NCI-H146 treated with DMSO at 0.1 percent for 48 hours (cell line): Measurements from ENCODE around the gene LDLRAD4.

Source experiments
- DNase-seq: peaks from one replicate; lab custom pipeline; 2025; ENCODE audit not compliant: unreplicated experiment; lab: John Stamatoyannopoulos, UW

The LDLRAD4 gene

DNA sequence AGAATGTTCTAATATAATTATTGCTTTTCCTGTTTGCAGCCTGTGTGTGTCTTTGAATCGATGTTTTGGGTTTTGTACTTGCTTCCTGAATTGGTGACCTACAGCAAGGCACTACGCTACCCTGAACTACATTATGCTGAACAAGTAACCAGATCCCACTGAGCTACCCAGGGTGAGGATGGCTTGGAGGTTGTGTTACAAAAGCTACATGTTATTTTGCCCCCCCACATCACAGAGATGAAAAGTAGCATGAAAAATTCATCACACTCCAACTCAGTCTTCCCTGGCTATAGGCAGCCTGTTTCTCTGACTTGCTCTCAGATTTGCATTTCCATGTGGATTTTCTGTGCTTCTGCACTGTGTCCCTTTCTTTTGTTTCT, 162.1 kb downstream of the LDLRAD4 start:
- no peak for DNase-seq

DNA sequence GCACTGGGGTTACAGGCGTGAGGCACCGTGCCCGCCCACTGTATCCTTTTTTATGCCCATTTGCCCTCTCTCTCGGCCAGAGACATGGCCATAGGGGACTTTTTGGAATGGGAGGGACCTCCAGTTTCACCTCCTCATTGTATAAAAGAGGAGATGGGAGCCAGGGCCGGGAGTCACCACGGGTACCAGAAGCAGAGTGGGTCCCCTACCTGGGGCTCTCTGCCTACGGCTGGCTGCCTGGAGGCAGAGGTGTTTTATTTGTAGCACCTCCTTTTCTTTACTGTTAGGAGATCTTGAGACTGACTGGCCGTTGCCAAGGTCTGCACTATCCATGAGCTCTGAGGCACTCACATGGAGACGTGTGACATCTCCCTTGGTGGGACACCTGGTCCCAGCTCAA, 162.8 kb downstream of the LDLRAD4 start:
- no peak for DNase-seq

DNA sequence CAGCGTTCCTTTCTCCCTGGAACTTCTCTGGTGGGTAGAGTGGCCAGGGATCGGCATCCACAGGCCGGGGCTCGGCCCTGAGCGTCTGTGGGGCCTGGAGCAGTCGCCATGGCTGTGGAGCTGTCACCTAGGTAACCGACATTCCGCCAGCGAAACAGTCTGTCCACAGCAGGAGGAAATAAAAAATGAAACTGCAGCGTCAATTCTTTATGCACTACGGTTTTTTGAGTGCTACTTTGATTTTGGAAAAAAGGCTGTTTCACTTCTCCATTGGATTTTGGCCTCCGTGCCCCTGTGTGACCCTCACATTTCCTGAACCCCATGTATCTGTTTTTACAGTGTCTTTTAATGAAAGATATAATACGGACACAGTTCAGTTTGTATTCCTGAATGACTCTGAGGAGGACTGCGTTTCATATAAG, 163.4 kb downstream of the LDLRAD4 start:
- no peak for DNase-seq

DNA sequence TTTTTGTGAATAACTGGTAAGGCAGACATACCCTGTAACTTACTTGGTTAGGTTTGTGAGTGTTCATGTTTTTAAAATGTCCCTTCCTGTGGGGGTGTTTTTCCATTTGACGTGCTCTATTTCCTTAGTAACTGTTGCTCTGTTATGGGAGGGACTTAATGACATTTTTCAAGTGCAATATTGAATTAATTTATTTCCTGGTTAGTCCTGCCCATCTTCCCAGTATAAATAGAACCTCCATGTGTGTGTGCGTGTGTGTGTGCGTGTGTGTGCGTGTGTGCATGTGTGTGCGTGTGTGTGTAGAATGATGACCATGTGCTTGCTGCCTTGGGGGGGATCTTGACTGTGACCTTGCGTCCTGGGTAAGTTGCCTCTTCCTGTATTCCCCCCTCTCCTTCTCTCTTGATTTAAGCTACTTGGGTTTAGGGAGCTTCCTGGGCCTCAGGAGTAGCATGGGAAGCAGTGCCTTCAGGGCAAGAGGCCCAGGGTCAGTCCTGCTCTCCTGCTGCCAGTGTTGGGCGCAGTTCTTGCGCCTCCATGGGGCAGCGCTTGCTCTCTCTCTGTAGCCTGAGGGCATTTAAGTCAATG, 163.9 kb downstream of the LDLRAD4 start:
- no peak for DNase-seq

DNA sequence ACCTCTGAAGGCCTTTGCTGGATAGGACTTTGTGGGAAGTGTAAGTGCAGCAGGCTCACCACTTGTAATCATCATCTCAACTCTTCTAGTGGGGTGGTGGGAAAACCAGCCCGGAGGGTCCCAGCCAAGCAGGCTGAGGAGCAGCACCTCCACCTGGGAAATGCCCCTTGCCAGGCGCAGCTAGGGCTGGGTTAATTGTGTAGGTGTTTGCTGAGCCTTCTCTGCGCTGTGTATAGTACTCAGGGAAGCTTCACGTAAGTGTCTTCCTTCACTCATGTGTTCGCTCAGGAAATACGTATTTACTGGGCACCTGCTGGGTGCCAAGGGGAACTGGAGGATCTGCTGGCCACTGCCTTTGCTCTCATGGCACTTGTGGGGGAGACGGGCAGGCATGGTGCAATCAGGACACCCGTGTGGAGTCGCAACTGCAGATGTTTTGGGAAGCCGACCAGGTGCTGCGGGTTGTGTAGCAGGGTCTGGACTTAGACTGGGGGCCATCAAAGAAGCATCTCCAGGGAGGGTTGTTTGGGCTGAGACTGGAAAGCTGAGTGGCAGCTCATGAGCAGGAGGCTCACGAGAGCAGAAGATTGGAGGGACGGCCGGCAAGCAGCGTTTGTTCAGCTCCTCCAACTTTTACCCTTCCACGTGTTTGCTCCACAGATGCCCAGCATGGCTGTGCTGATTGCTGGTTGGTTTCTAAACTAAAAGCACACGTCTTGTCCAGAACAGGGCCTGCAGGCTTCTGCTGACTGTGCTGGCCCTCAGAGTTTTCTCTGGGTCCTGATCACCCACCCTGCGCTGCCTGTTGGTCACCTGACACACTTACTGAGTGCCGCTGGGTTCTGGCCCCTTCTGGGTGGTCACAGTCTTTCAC, 164.6 kb downstream of the LDLRAD4 start:
- DNase-seq = no peak

DNA sequence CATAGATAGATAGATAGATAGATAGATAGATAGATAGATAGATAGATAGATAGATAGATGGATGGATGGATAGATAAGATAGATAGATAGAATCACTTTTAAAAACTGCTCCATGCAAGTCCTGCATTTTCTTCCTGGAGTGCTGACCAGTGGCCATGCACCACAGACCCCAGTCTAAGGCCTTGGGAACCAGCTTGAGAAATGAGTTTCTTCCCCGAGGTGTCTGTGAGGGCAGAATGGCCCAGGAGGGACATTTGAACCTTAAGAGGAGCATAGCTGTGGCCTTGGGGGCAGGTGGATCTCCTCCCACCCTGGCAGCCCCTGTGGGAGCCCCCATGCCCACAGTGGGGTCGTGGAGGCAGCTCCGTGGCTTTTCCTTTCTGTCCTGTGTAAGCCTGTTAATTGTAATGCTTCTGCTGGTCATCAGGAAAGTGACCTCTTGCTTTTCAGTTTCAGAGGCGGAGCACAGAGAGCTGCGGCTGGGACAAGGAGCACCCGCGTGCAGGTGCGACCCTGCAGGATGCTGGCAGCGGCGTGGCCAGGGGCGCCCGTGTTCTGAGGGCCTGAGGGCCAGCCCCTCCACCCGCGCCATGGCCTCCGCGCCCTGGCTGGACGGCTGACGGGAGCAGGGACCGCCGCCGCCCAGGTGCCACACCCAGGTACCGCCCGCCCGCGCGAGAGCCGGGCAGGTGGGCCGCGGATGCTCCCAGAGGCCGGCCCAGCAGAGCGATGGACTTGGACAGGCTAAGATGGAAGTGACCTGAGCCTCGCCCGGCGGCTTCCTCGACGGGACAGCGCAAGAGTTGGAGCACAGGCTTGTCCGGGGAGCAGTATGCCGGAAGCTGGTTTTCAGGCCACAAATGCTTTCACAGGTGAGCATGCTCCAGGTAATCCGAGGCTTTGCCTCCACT, 168.6 kb downstream of the LDLRAD4 start:
- no peak for DNase-seq

DNA sequence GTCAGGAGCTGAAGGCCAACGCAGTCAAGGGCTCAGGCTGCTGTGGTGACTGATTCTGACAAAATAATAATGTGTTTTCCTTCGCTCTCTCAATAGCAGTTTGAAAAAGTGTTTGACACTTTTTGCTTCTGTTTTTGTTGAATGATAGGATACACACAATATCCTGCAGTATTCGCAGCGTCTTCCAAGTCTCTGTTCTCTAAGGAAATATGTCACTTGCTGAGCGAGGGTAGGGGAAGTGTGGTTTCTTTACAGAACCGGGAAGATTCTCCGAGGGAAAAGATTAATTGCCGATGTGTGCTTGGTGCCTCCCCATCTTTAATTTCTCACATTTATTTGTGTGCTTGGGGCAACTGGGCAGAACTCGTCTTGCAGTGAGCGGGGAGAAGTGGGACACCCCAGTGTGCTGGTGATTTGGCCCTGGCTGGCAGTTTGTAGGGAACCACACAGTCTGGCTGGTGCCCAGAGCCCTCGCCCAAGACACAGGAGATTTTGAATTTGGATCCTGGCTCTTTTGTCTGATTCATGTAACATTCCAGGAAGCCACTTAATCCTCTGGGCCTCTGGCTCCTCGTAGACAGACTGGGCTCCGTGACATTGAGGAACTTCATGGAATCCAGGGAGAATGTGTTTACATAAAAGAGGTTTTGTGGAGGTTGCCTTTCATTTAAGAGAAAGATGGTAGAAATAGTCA, 169.4 kb downstream of the LDLRAD4 start:
- DNase-seq = no peak

DNA sequence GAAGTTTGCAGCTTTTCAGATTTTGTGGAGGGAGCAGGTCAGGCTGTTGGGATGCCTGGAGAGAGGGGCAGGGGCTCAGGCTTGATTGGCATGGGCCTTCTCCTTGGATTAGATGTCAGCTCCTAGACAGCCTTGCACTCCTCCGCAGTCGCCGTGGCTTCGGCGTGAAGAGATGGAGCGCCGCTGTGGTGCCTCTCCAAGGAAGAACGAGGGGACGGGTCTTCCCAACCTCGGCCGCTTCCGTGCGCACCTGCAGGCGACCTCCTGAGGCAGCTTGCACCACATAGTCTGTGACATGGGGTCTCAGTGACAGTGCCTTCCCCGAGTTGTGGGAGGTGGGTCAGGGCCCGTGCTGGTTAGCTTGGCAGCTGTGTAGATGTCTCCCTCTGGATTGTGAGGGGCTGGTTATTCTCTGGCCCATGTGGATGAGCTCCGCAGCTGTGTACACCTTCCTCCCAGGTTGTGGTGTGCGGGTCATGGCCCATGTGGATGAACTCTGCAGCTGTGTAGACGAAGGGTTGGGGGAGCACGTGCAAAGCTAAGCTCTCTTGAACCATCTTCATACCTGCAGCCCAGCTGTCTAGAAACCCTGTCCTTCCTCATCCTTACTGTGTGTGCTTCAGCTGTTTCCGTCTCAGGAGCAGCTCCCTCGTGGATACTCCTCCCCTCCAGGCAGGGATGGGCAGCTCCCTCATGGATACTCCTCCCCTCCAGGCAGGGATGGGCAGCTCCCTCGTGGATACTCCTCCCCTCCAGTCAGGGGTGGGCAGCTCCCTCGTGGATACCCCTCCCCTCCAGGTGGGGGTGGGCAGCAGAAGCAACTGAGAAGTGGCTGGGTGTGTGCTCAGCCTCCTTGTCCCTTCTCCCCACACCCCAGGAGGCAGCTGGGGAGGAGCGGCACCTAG, 170.3 kb downstream of the LDLRAD4 start:
- DNase-seq = no peak

DNA sequence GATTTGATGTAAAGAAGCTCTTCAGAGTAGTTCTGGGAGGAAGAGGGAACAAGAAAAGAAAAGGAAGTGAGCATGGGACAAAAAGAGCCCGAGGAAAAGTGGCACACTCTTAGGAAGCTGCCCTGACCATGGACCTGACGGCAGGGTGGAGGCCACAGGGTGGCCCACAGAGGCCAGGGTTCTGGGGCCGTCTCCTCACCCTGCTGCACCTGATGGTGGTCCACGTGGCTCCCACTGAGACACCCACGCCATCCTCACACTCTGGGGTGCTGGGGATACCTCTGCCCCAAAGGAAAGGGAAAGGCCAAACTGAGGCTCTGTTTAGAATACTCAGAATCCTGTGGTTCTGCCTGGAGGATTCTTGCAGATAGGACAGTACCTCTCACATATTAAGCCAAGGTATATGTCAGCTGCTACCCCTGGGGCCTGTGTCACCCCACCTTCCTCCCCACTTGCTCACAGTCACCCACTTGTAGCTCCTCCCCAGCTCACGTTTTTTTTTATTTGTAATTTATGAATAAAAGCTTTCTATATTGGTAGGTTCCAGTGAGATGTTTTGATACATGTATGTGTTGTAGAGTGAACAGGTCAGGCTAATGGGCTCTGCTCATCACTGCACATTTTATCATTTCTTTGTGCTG, 171.1 kb downstream of the LDLRAD4 start:
- DNase-seq = no peak

DNA sequence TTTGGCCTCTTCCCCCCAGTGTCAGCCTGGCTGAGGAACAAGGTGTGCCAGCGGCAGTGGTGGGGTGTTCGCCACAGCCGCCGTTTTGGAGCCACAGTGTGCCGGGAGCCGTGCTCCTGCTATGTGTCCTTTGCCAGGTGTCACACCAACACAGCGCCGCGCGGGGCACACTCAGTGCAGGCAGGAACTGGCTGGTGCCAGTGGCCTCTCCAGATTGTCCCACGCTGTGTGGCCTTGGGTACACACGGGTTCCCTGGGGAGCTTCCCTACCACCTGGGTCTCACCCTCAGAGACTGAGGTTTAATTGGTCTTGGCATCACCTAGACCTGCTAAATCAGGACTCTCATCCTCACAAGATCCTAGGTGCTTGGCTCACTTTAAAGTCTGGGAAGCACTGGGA, 171.6 kb downstream of the LDLRAD4 start:
- no peak for DNase-seq

DNA sequence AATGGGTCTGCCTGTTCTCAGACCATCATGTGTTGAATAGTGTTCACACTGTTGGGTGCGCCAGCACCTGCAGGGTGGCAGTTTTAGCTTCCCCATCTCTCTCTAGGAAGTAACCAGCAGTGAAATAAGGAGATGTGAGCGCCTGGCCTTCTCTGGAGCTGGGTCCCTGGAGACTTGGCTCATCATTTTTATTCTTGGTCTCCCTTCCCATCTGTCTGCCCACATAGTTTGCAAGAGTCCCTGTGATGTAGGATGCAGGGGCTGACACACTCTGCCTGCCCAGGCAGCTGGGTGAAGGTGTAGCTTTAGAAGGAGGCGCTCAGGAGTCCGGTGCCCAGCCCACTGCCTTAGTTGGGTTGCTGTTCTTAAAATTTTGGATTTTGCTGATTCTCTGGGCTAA, 172.2 kb downstream of the LDLRAD4 start:
- DNase-seq = no peak

DNA sequence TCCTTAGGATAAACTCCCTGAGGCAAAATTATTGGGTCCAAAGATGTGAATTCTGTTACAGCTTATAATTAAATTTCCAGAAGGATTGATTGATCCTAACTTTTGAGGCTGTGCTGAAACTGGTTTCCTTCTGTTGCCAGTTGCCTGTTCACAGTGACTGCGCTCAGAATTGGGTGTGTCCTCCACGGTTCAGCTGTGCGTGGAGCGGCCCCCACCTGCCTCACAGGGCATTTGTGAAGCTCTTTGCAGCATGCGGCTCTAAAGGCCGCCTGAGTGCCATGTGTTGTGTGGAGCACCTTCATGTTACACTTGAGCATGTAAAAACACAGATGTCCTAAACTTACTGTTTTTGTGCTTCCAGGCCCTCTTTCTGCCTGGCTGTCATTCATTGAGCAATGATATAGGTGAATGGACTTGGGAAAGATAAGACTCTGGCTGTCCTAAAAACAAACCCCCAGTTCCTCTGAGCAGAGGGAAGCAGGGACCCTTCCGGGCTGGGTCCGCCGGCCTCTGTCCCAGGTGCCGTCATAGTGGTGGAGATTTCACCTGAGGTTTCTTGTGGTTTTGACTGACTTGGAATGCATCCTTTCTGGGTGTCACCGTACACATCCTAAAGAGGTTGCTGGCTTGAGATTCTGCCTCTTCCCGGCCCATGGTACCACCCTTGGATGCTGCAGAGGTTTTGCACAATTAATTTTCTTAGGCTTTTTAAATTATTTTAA, 173.6 kb downstream of the LDLRAD4 start:
- no peak for DNase-seq

DNA sequence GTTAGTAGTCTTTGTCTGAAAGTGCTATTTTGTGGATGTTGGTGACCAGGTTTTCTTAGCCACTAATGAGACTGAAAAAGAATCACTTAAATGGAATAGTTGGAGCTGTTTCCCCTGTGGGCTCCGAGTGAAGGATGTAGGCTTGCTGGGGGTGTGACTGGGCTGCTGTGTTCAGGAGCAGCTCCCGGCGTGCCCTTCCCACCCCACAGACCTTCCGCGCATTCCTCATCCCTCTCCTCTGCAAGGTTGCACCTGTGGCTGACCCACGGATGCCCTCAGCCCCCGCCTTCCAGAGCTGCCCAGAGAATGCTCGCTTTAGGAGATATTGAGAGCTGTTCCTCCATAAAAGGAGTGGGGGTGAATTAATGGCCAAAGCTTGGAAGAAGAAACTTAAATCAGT, 174.3 kb downstream of the LDLRAD4 start:
- DNase-seq = no peak

DNA sequence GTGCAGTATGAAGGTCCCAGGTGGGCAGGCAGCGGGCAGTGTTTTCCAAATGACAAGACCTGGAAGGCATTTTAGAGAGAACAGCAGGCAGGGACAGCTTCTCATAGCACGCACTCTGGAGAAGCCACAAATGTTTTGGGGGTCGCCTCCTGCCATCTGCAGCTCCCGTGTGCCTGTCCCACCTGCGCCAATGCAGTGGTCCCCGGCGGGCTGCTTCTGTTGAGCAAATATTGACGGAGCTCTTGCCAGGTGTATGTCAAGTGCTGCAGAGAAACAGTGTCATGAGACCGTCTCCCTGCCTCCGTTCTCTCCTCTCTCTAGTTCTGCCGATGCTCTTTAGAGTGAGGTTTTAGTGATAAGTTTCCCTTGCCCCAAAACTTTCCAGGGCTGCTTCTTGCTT, 174.8 kb downstream of the LDLRAD4 start:
- DNase-seq = no peak

DNA sequence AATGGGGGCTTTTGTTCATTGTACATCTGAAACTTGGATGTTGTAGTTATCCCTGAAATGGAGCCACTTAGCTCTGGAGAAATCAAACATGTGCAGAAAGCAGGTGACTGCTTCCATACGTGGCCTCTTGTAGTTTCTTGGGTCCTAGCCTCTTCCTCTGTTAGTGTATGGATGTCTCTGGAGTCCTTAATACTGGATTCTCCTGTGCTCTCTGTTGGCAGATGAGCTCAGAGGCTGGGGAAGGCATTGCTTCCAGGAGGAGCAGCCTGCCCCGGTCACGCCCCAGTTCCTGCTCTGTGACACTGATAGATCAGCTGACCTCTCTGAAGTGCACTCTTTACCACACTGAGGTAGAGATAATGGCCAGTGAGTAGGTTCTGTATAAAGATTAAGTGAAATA, 176.2 kb downstream of the LDLRAD4 start:
- no peak for DNase-seq

DNA sequence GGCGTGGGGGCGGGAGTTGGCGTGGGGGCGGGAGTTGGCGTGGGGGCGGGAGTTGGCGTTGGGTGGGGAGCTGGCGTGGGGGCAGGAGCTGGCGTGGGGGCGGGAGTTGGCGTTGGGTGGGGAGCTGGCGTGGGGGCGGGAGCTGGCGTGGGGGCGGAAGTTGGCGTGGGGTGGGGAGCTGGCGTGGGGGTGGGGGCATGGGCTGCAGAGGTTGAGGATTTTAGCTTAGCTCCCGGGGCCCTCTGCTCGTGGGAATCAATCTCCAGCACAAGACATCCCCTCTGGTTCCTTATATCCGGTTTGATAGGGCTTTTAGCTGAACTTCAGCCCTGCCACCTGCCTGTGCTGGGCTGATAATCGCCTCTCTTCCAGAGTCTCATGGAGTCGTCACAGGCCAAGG, 177.0 kb downstream of the LDLRAD4 start:
- DNase-seq = no peak

DNA sequence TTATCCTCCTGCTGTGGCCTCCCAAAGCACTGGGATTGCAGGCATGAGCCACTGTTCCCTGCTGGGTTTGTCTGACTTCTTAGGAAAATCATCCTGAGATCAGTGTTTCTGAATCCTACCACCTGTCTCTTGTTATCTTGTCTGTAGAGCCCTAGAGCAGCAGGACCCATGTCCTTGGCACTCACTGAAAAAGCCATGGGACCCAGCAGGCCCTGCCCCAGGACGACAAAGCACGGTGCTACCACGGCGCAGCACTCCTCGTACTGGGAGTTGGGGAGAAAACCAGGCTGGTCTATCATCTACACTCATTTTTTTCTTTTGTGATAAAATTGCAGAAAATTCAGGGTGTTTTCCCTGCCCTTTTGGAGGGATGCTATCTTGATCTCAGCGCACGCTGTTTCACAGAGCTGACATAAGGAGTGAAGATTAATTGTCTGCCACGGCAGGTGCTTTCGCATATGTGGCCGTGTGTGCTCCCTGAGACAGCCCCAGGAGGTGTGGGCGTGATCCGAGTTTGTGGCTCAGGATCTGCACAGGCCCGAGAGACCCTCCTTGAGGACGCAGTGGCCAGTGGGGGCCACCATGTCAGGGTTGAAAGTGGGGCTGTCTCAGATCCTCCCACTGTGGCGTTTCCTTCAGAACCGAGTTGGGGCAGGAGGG, 179.1 kb downstream of the LDLRAD4 start:
- no peak for DNase-seq

DNA sequence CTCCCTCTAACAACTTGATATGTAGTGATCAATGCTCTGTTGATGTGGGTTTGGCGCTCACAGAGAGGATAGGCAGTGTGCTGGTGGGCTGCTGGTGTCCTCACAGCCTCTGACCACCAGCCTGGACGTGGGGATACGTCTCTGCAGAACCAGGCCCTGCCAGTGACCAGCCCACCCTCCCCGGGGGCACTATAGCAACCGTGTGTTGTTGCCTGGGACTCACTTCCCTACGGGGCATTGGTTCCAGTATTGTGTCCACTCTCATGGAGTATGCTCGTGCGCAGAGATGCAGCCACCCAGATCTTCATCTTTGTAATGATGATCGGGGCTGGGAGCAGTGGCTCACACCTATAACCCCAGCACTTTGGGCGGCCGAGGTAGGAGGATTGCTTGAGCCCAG, 180.1 kb downstream of the LDLRAD4 start:
- no peak for DNase-seq
